Esophagus muscularis mucosa (tissue), 4 donors: Measurements from ENCODE around the gene CALD1. TPM values are rescaled to one million over a fixed set of nuclear protein-coding genes. Genes with fewer than 3 reads are reported as not detected.

Experiments
- DNase-seq: peaks from one replicate; pipeline ENCODE4 v3.0.0-alpha.2; 2017; ENCODE audit errors: extremely low spot score
- H3K27ac ChIP-seq, 4 donors: fragments of 200-600 bp; sonication (generic); replicated peaks in 1 of 4; 1 replicate in 3 of 4; 2 replicates in 1 of 4; pipeline ENCODE4 v1.5.1; 2016 to 2019; ENCODE audit warnings: mild to moderate bottlenecking in 1 of 4
- H3K27me3 ChIP-seq, 4 donors: fragments of 200-600 bp; sonication (generic); one replicate each; pipeline versions ENCODE4 v1.5.1 to v1.6.0; 2016 to 2019
- H3K36me3 ChIP-seq, 4 donors: fragments of 200-600 bp; sonication (generic); one replicate each; pipeline ENCODE4 v1.5.1; 2016 to 2019
- H3K4me1 ChIP-seq, 4 donors: fragments of 200-600 bp; sonication (generic); one replicate each; pipeline ENCODE4 v1.5.1; 2016 to 2019
- H3K4me3 ChIP-seq, 4 donors: fragments of 200-600 bp; sonication (generic); 1 replicate in 2 of 4; 2 replicates in 2 of 4; pipeline ENCODE4 v1.5.1; 2016 to 2019; ENCODE audit warnings: mild to moderate bottlenecking in 4 of 4, moderate library complexity in 1 of 4
- H3K9me3 ChIP-seq, 4 donors: fragments of 200-600 bp; sonication (generic); 1 replicate in 3 of 4; 2 replicates in 1 of 4; pipeline ENCODE4 v1.5.1; 2016 to 2019
- CTCF ChIP-seq, 3 experiments: fragments of 200-600 bp in 2 of 3; fragments of 450-650 bp in 1 of 3; sonication (generic) in 2 of 3; IDR thresholded peaks; one replicate each; pipeline ENCODE4 v1.5.1; 2017 to 2019; ENCODE audit warnings: antibody characterized with exemption in 3 of 3, mild to moderate bottlenecking in 2 of 3, moderate library complexity in 1 of 3
- EP300 ChIP-seq: sonication (generic); formaldehyde crosslinking; IDR thresholded peaks from one replicate; pipeline ENCODE4 v1.6.1; 2017; ENCODE audit warnings: antibody characterized with exemption
- POLR2A ChIP-seq: fragments of 450-650 bp; IDR thresholded peaks from one replicate; pipeline ENCODE4 v1.6.1; 2017; ENCODE audit warnings: antibody characterized with exemption, moderate library complexity, mild to moderate bottlenecking, low read depth
- POLR2AphosphoS5 ChIP-seq, 2 donors: sonication (generic); formaldehyde crosslinking; IDR thresholded peaks; one replicate each; pipeline ENCODE4 v1.6.1; 2017; ENCODE audit warnings: antibody characterized with exemption in 2 of 2
- WGBS: methylation state at CpG from one replicate; pipeline ENCODE4 v1.1.5; 2018; 5-methylcytosine and 5-hydroxymethylcytosine counted together
- intact Hi-C: fragments of 100-400 bp; cut with DNase I; formaldehyde crosslinking; loops from one replicate; pipeline ENCODE4 v1.15.1; 2023
- total RNA-seq, 4 donors: library from RNA; depleted of rRNA; stranded (reverse); fragments of >200 nt; gene quantifications; one replicate each; pipeline versions ENCODE4 v1.1.0 to v1.2.1, GENCODE V29; 2016

Gene CALD1
- total RNA-seq, 4 donors from 2014 or later = 2,057 to 3,140 (median 2,687) TPM

GRCh38 chr7:134938141-134938540 lies 158.7 kb downstream of the CALD1 start:
- Histone ChIP-seq H3K4me1 (peaks cover 34 to 93% (median 85%) of the 10 kb centered on the region in 4 donors), H3K4me3 (no peak overlapping the region), H3K27me3 (no peaks in the 10 kb centered on the region), H3K9me3 (no peaks in the 10 kb centered on the region), H3K27ac (peak overlapping the region; percentile 82 to 89 (median 84)), H3K36me3 (peaks cover 3 to 88% (median 45%) of the 10 kb centered on the region in 4 donors)
- WGBS = 78% methylated on average over 4 of the region's 4 CpGs
- intact Hi-C loops = loop anchor here (10.0 kb wide), 1 partner anchor 153 kb away; no protein-coding TSS in a partner anchor
- DNase-seq = no peak
- no peak for TF ChIP-seq CTCF (IDR thresholded peaks at IDR 0.05)
- TF ChIP-seq EP300 = no peak
- no peak for TF ChIP-seq POLR2A
- peak in 1 of 2 donors; percentile 26 for TF ChIP-seq POLR2AphosphoS5 (IDR thresholded peaks at IDR 0.05)

- peak overlapping the region; percentile 82 to 89 (median 84) for H3K27ac ChIP-seq
- WGBS = 70% methylated on average over 4 of the region's 4 CpGs
- DNase-seq = no peak
- no peak overlapping the region for H3K4me3 ChIP-seq
- H3K4me1 ChIP-seq = peaks cover 26 to 88% (median 75%) of the 10 kb centered on the region in 4 donors
- H3K36me3 ChIP-seq = peaks cover 3 to 86% (median 48%) of the 10 kb centered on the region in 4 donors
- no peaks in the 10 kb centered on the region for H3K9me3 ChIP-seq
- intact Hi-C loops = loop anchor here (10.0 kb wide), 1 partner anchor 154 kb away; no protein-coding TSS in a partner anchor
- TF ChIP-seq POLR2AphosphoS5 (IDR thresholded peaks at IDR 0.05) = peak in 1 of 2 donors; percentile 24
- TF ChIP-seq POLR2A = no peak
- H3K27me3 ChIP-seq = no peaks in the 10 kb centered on the region
Observed at GRCh38 chr7:134939136-134939535, 159.7 kb downstream of the CALD1 start.

DNA sequence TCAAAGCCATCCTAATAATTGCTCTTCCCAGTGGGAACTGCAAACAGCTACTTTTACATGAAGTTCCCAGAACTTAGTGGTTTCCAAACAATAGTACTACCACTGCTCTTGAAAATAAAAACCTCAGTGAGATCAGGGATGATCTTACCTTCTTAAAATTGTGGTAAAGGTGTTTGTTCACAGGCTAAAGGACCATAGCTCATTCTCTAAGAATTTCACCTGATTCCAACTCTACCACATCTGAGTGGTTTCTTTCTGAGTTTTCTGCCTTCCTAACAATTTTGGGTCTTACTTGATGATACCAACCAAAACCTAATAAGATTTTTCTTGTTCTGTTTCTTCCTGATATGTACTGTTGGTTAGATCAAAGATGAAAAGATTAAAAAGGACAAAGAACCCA lies 161.3 kb downstream of the CALD1 start:
- Histone ChIP-seq H3K9me3 (no peaks in the 10 kb centered on the region), H3K27ac (peak overlapping the region; percentile 60 to 89 (median 84)), H3K27me3 (no peaks in the 10 kb centered on the region), H3K36me3 (peaks cover 6 to 85% (median 43%) of the 10 kb centered on the region in 4 donors), H3K4me1 (peaks cover 19 to 76% (median 61%) of the 10 kb centered on the region in 4 donors), H3K4me3 (no peak overlapping the region)
- intact Hi-C loops = no loop called here
- TF ChIP-seq POLR2AphosphoS5 (IDR thresholded peaks at IDR 0.05) = peak in 1 of 2 donors; percentile 8
- TF ChIP-seq EP300 = no peak
- DNase-seq = no peak

GRCh38 chr7:134941185-134941900 lies 161.9 kb downstream of the CALD1 start:
- Histone ChIP-seq H3K4me1 (peaks cover 19 to 70% (median 59%) of the 10 kb centered on the region in 4 donors), H3K36me3 (peaks cover 12 to 85% (median 42%) of the 10 kb centered on the region in 4 donors), H3K9me3 (no peaks in the 10 kb centered on the region), H3K4me3 (no peak overlapping the region), H3K27me3 (no peaks in the 10 kb centered on the region), H3K27ac (peak overlapping the region; percentile 60 to 89 (median 84))
- 63% methylated on average over 3 of the region's 3 CpGs for WGBS
- TF ChIP-seq CTCF (IDR thresholded peaks at IDR 0.05) = no peak
- peak; percentile 45 to 65 for TF ChIP-seq POLR2AphosphoS5 (IDR thresholded peaks at IDR 0.05)
- DNase-seq = no peak
- intact Hi-C loops = no loop called here

DNA sequence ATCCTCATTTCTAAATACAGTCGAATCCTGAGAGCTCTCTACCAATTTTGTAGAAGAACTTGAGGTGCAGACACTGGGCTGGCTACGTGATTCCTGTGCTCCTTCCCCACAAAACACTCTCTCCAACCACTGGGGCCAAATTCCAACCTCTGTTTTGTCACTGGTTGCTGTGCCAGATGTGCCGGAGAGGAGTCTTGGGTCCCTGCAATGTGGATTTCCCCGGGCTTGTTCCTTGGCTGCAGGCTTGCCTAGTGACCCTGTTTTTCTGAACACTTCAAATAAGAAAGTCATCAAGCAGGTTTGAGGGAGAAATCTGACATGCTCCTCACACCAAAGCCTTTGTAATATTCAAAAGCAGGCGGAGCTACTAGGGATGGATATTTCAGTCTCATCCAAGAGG lies 162.5 kb downstream of the CALD1 start:
- peak overlapping the region; percentile 60 to 89 (median 84) for H3K27ac ChIP-seq
- no peaks in the 10 kb centered on the region for H3K9me3 ChIP-seq
- intact Hi-C loops = no loop called here
- H3K27me3 ChIP-seq = no peaks in the 10 kb centered on the region
- H3K36me3 ChIP-seq = peaks cover 18 to 86% (median 48%) of the 10 kb centered on the region in 4 donors
- WGBS = 96% methylated on average over 5 of the region's 5 CpGs
- TF ChIP-seq POLR2A (no peak), EP300 (no peak), POLR2AphosphoS5 (IDR thresholded peaks at IDR 0.05) (no peak)
- DNase-seq = no peak
- H3K4me1 ChIP-seq = peaks cover 15 to 64% (median 55%) of the 10 kb centered on the region in 4 donors
- no peak overlapping the region for H3K4me3 ChIP-seq

DNA sequence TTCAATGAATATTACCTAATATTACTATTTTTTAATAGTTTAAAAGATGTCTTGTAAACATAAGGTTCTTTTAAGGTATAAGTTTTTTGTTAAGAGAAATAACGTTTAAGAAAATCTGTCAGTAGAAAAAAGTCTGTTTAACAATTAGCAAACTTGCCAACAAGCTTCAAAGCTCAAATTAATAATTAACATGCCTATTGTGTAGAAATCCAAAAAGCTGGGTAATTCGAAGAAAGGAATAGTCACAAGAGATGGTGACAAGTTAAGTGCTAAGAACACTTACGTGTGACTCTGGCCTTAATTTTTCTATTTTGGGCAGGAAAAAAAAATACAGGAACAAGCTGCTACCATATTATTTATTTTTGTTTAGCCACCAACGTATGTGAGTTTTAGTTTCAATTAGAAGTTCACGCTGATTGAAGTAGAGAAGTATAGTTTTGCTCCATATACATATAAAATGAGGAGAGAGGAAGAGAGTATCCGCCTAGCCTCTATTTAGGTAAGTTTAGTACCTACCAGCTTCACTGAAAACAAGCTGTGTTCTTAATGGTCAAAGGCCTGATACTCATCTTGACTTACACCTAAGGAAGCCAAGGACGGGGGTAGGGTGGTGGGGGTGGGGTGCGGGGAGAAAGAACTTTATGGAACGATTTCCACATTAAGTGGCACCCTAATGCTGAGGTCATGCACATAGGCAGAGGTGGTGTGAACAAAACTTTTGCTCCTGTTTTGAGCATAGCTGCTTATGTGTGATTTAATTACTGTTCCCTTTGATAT lies 163.4 kb downstream of the CALD1 start:
- DNase-seq = no peak
- TF ChIP-seq POLR2A (no peak), POLR2AphosphoS5 (IDR thresholded peaks at IDR 0.05) (no peak), EP300 (no peak), CTCF (IDR thresholded peaks at IDR 0.05) (no peak)
- Histone ChIP-seq H3K4me3 (no peak overlapping the region), H3K27ac (peak overlapping the region; percentile 60 to 89 (median 84)), H3K27me3 (no peaks in the 10 kb centered on the region), H3K36me3 (peaks cover 22 to 86% (median 53%) of the 10 kb centered on the region in 4 donors), H3K9me3 (no peaks in the 10 kb centered on the region), H3K4me1 (peaks cover 15 to 63% (median 56%) of the 10 kb centered on the region in 4 donors)
- intact Hi-C loops = no loop called here
- WGBS = 67% methylated on average over 9 of the region's 9 CpGs
